ENCODE results near the gene FAM185A. TPM values are rescaled to one million over a fixed set of nuclear protein-coding genes. Genes with fewer than 3 reads are reported as not detected.

Gene FAM185A
- total RNA-seq, 1 donor from 2014 or later: 8.5 TPM

- H3K9me3 Mint-ChIP-seq (ENCODE audit: unreplicated experiment): no peaks in the 10 kb centered on the region
These were observed 92.5 kb downstream of the FAM185A start for GRCh38 chr7:102841290-102841689.

DNA sequence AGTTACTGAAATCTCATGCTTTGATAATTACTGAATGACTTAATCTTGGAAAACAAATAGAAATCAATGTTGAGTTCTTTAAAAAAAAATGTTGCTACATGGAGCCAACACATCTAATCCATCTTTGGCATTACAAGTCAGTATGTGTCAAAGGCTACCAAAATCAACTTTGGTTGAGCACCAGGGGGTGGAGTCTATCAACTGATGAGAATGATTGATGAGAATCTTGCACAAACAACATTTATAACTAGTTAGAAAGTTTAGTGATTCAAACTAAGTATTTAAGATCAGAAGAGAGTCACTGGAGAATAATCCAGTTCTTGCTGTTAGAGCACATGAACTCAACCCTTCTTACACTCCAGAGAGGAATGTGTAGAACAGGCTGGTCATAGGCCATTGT is 93.5 kb downstream of the FAM185A start:
- H3K36me3 Mint-ChIP-seq (ENCODE audit: unreplicated experiment): no peaks in the 10 kb centered on the region
- no peaks in the 10 kb centered on the region for H3K9me3 Mint-ChIP-seq (ENCODE audit: unreplicated experiment)
- TF ChIP-seq CTCF (IDR thresholded peaks at IDR 0.05; ENCODE audit: partially characterized antibody, unreplicated experiment): no peak
- H3K4me3 Mint-ChIP-seq (ENCODE audit: unreplicated experiment): no peak overlapping the region
- no peak for DNase-seq
- no peak overlapping the region for H3K27ac Mint-ChIP-seq (ENCODE audit: unreplicated experiment)
- H3K4me1 Mint-ChIP-seq (ENCODE audit: low read depth, unreplicated experiment): no peaks in the 10 kb centered on the region
- H3K27me3 Mint-ChIP-seq (ENCODE audit: unreplicated experiment): peaks cover 2% of the 10 kb centered on the region

More at GRCh38 chr7:102841290-102841689, 92.5 kb downstream of the FAM185A start:
- Mint-ChIP-seq H3K36me3 (ENCODE audit: unreplicated experiment) (no peaks in the 10 kb centered on the region), H3K27ac (ENCODE audit: unreplicated experiment) (no peak overlapping the region), H3K27me3 (ENCODE audit: unreplicated experiment) (peaks cover 2% of the 10 kb centered on the region), H3K4me3 (ENCODE audit: unreplicated experiment) (no peak overlapping the region), H3K4me1 (ENCODE audit: low read depth, unreplicated experiment) (no peaks in the 10 kb centered on the region)
- TF ChIP-seq CTCF (IDR thresholded peaks at IDR 0.05; ENCODE audit: partially characterized antibody, unreplicated experiment): no peak
- no peak for DNase-seq

- peaks cover 2% of the 10 kb centered on the region for H3K27me3 Mint-ChIP-seq (ENCODE audit: unreplicated experiment)
- H3K9me3 Mint-ChIP-seq (ENCODE audit: unreplicated experiment): no peaks in the 10 kb centered on the region
- DNase-seq: no peak
- H3K4me3 Mint-ChIP-seq (ENCODE audit: unreplicated experiment): no peak overlapping the region
- TF ChIP-seq CTCF (IDR thresholded peaks at IDR 0.05; ENCODE audit: partially characterized antibody, unreplicated experiment): no peak
- H3K4me1 Mint-ChIP-seq (ENCODE audit: low read depth, unreplicated experiment): no peaks in the 10 kb centered on the region
- H3K36me3 Mint-ChIP-seq (ENCODE audit: unreplicated experiment): no peaks in the 10 kb centered on the region
- H3K27ac Mint-ChIP-seq (ENCODE audit: unreplicated experiment): no peak overlapping the region
These were observed 95.1 kb downstream of the FAM185A start for GRCh38 chr7:102843850-102844249.

DNA sequence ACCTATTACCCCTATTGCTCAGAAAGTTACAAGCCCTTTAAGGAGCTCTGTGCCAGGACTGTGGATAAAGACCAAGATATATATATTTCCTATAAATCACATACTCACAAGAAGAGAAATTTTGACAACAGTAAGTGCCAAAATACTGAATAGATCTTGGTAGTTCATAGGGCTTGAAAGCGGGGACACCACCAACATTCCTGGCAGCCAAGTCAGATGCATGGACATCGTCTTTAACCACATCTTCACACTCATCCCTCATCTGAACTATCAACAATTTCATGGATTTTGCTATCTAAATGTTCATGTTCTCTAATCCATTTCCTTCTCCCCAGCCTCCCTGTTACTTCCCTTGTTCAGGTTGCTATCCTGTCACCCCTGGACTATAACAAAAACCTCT is 96.5 kb downstream of the FAM185A start:
- no peak for DNase-seq
- H3K9me3 Mint-ChIP-seq (ENCODE audit: unreplicated experiment): no peaks in the 10 kb centered on the region
- no peak overlapping the region for H3K27ac Mint-ChIP-seq (ENCODE audit: unreplicated experiment)
- H3K4me3 Mint-ChIP-seq (ENCODE audit: unreplicated experiment): no peak overlapping the region
- H3K27me3 Mint-ChIP-seq (ENCODE audit: unreplicated experiment): peaks cover 2% of the 10 kb centered on the region
- no peaks in the 10 kb centered on the region for H3K36me3 Mint-ChIP-seq (ENCODE audit: unreplicated experiment)
- TF ChIP-seq CTCF (IDR thresholded peaks at IDR 0.05; ENCODE audit: partially characterized antibody, unreplicated experiment): no peak
- no peaks in the 10 kb centered on the region for H3K4me1 Mint-ChIP-seq (ENCODE audit: low read depth, unreplicated experiment)

- Mint-ChIP-seq H3K4me3 (ENCODE audit: unreplicated experiment) (no peak overlapping the region), H3K36me3 (ENCODE audit: unreplicated experiment) (peaks cover 5% of the 10 kb centered on the region), H3K27me3 (ENCODE audit: unreplicated experiment) (peaks cover 2% of the 10 kb centered on the region), H3K4me1 (ENCODE audit: low read depth, unreplicated experiment) (no peaks in the 10 kb centered on the region), H3K27ac (ENCODE audit: unreplicated experiment) (no peak overlapping the region), H3K9me3 (ENCODE audit: unreplicated experiment) (no peaks in the 10 kb centered on the region)
- no peak for DNase-seq
- TF ChIP-seq CTCF (IDR thresholded peaks at IDR 0.05; ENCODE audit: partially characterized antibody, unreplicated experiment): no peak
These were observed 100.3 kb downstream of the FAM185A start for GRCh38 chr7:102849079-102849478.
